Urinary bladder (tissue), 4 donors: ENCODE data around the gene ERGIC1. TPM values are rescaled to one million over a fixed set of nuclear protein-coding genes. Genes with fewer than 3 reads are reported as not detected.
"Not testable (repeated sequence)": the region's sequence is repeated elsewhere in the genome, so short reads cannot be mapped to it uniquely, and the experiment has no call there.

ENCODE experiments used
- DNase-seq: peaks from one replicate; pipeline ENCODE4 v3.0.0-alpha.2; 2015; ENCODE audit errors: extremely low spot score
- H3K27ac ChIP-seq: one replicate; pipeline ENCODE4 v1.5.1; 2013; ENCODE audit warnings: low read depth, mild to moderate bottlenecking, moderate library complexity
- H3K36me3 ChIP-seq: one replicate; pipeline ENCODE4 v1.6.1; 2013; ENCODE audit warnings: mild to moderate bottlenecking, moderate library complexity; ENCODE audit not compliant: insufficient read depth
- H3K4me1 ChIP-seq: one replicate; pipeline ENCODE4 v1.6.1; 2013; ENCODE audit warnings: mild to moderate bottlenecking, moderate library complexity; ENCODE audit not compliant: insufficient read depth
- H3K4me3 ChIP-seq: one replicate; pipeline ENCODE4 v1.5.1; 2013; ENCODE audit warnings: low read depth, low read length
- WGBS: extraction: QIAGEN DNeasy Blood & Tissue Kit; methylation state at CpG from one replicate; pipeline ENCODE4 v1.1.7; 2013; 5-methylcytosine and 5-hydroxymethylcytosine counted together
- polyA plus RNA-seq: library from polyadenylated mRNA; stranded (reverse); fragments of 200-250 nt; gene quantifications from one replicate; pipeline ENCODE4 v1.2.3, GENCODE V29; 2013
- total RNA-seq: library from RNA; depleted of rRNA; stranded (reverse); fragments of >200 nt; gene quantifications from one replicate; pipeline ENCODE4 v1.2.3, GENCODE V29; 2014
- donor health status: healthy with polysubstance abuse.
- donor health status: healthy.

Gene ERGIC1
- total and polyA plus RNA-seq, 2 donors: 68.5 to 103 TPM

GRCh38 chr5:172839669-172840431, 5.8 kb downstream of the ERGIC1 start:
- DNase-seq: no peak
- H3K4me1 ChIP-seq: no peaks in the 10 kb centered on the region
- 45% methylated on average over 13 of the region's 13 CpGs for WGBS
- no peak overlapping the region for H3K27ac ChIP-seq
- no peak overlapping the region for H3K4me3 ChIP-seq
- H3K36me3 ChIP-seq: no peaks in the 10 kb centered on the region

- Histone ChIP-seq H3K36me3 (no peaks in the 10 kb centered on the region), H3K27ac (no peak overlapping the region), H3K4me1 (no peaks in the 10 kb centered on the region), H3K4me3 (no peak overlapping the region)
- 68% methylated on average over 12 of the region's 12 CpGs for WGBS
- no peak for DNase-seq
These were observed 6.5 kb downstream of the ERGIC1 start for GRCh38 chr5:172840432-172841154.

- no peaks in the 10 kb centered on the region for H3K4me1 ChIP-seq
- no peak overlapping the region for H3K4me3 ChIP-seq
- no peaks in the 10 kb centered on the region for H3K36me3 ChIP-seq
- H3K27ac ChIP-seq: no peak overlapping the region
- WGBS: 71% methylated on average over 6 of the region's 6 CpGs
- DNase-seq: no peak
These were observed 7.2 kb downstream of the ERGIC1 start for GRCh38 chr5:172841256-172841655.

- 95% methylated on average over 18 of the region's 18 CpGs for WGBS
- no peaks in the 10 kb centered on the region for H3K4me1 ChIP-seq
- DNase-seq: no peak
- no peaks in the 10 kb centered on the region for H3K36me3 ChIP-seq
- no peak overlapping the region for H3K27ac ChIP-seq
- H3K4me3 ChIP-seq: no peak overlapping the region
These were observed 9.9 kb downstream of the ERGIC1 start for GRCh38 chr5:172843825-172844576.

GRCh38 chr5:172844577-172844838, 10.5 kb downstream of the ERGIC1 start:
- no peaks in the 10 kb centered on the region for H3K36me3 ChIP-seq
- 93% methylated on average over 2 of the region's 2 CpGs for WGBS
- no peaks in the 10 kb centered on the region for H3K4me1 ChIP-seq
- H3K27ac ChIP-seq: no peak overlapping the region
- no peak for DNase-seq
- H3K4me3 ChIP-seq: no peak overlapping the region

- H3K27ac ChIP-seq: no peak overlapping the region
- H3K36me3 ChIP-seq: no peaks in the 10 kb centered on the region
- no peaks in the 10 kb centered on the region for H3K4me1 ChIP-seq
- 77% methylated on average over 7 of the region's 7 CpGs for WGBS
- H3K4me3 ChIP-seq: no peak overlapping the region
- no peak for DNase-seq
These were observed 11.1 kb downstream of the ERGIC1 start for GRCh38 chr5:172845154-172845553.

GRCh38 chr5:172845576-172845975, 11.5 kb downstream of the ERGIC1 start:
- H3K27ac ChIP-seq: no peak overlapping the region
- H3K4me1 ChIP-seq: no peaks in the 10 kb centered on the region
- DNase-seq: no peak
- no peaks in the 10 kb centered on the region for H3K36me3 ChIP-seq
- WGBS: 96% methylated on average over 5 of the region's 5 CpGs
- no peak overlapping the region for H3K4me3 ChIP-seq

- no peak overlapping the region for H3K27ac ChIP-seq
- no peak for DNase-seq
- H3K4me1 ChIP-seq: no peaks in the 10 kb centered on the region
- no peaks in the 10 kb centered on the region for H3K36me3 ChIP-seq
- 98% methylated on average over 5 of the region's 5 CpGs for WGBS
- H3K4me3 ChIP-seq: no peak overlapping the region
These were observed 12.2 kb downstream of the ERGIC1 start for GRCh38 chr5:172846249-172846648.

GRCh38 chr5:172846677-172847076, 12.6 kb downstream of the ERGIC1 start:
- no peak for DNase-seq
- Histone ChIP-seq H3K4me1 (no peaks in the 10 kb centered on the region), H3K36me3 (no peaks in the 10 kb centered on the region), H3K4me3 (no peak overlapping the region), H3K27ac (no peak overlapping the region)
- WGBS: 49% methylated on average over 4 of the region's 4 CpGs

GRCh38 chr5:172847584-172847983, 13.5 kb downstream of the ERGIC1 start:
- not testable (repeated sequence) for DNase-seq, H3K27ac ChIP-seq, H3K4me1 ChIP-seq, H3K4me3 ChIP-seq, H3K36me3 ChIP-seq
- WGBS: 93% methylated on average over 13 of the region's 13 CpGs

- Histone ChIP-seq H3K36me3 (no peaks in the 10 kb centered on the region), H3K4me3 (no peak overlapping the region), H3K27ac (no peak overlapping the region), H3K4me1 (no peaks in the 10 kb centered on the region)
- WGBS: 58% methylated on average over 3 of the region's 3 CpGs
- DNase-seq: no peak
These were observed 14.4 kb downstream of the ERGIC1 start for GRCh38 chr5:172848419-172848818.

GRCh38 chr5:172849606-172850453, 15.8 kb downstream of the ERGIC1 start:
- H3K4me1 ChIP-seq: no peaks in the 10 kb centered on the region
- no peaks in the 10 kb centered on the region for H3K36me3 ChIP-seq
- DNase-seq: no peak
- no peak overlapping the region for H3K4me3 ChIP-seq
- H3K27ac ChIP-seq: no peak overlapping the region
- WGBS: 82% methylated on average over 15 of the region's 15 CpGs

GRCh38 chr5:172850454-172850797, 16.4 kb downstream of the ERGIC1 start:
- H3K4me1 ChIP-seq: no peaks in the 10 kb centered on the region
- DNase-seq: no peak
- 96% methylated on average over 6 of the region's 6 CpGs for WGBS
- H3K4me3 ChIP-seq: no peak overlapping the region
- H3K36me3 ChIP-seq: no peaks in the 10 kb centered on the region
- no peak overlapping the region for H3K27ac ChIP-seq
